ENCODE data around the gene STEAP1B.

Gene STEAP1B

DNA sequence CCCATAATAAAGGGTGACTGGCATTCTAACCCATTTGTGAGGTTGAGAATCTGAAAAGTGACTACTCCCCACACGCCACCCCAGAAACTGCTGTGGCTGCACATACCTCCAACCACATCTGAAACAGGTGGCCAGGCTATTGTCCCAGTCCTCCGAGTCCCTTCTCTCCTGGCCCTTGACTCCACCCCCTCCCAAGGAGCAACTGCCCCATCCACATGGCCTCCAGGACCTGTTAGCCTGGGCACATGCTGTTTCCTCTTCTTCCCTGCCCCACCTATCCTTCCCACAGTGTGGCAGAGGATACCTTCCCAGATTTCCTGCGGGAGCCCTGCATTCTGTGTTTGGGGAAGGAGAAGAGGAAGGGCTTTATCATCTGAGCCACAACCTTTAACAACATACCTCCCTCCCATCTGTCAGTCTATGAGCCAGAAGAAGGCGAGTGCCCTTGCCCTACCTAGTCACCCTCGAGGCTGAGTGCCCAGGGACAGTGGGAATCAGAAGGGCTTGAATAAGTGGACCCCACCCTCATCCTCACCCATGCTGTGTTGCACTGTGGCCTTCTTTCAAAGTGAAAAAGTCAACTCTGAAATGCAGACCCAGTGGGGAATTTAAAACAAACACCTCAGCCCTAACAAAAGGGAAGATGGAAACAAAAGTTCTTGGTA lies 11.9 kb downstream of the STEAP1B start:
- no peak for DNase-seq (ENCODE audit: low read depth)

DNA sequence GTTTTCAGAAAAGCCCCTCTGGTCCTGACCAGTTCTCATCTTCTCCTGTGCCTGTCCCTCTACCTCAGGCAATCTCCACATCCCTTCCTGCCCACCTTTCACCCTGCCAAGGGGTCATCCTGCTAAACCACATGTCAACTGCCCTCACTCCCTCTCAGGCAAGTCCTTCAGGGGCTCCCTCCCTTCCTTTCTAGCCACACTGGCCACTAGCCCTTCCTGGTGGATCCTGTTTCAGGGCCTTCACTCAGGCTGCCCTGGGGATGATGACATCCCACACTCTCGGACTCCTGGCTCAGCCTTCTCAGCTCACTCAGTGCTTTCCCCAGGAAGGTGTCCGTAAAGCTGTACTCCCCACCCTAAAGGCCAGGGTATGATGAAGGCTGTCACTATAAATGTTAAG lies 13.4 kb downstream of the STEAP1B start:
- TF ChIP-seq, protein P1, sequence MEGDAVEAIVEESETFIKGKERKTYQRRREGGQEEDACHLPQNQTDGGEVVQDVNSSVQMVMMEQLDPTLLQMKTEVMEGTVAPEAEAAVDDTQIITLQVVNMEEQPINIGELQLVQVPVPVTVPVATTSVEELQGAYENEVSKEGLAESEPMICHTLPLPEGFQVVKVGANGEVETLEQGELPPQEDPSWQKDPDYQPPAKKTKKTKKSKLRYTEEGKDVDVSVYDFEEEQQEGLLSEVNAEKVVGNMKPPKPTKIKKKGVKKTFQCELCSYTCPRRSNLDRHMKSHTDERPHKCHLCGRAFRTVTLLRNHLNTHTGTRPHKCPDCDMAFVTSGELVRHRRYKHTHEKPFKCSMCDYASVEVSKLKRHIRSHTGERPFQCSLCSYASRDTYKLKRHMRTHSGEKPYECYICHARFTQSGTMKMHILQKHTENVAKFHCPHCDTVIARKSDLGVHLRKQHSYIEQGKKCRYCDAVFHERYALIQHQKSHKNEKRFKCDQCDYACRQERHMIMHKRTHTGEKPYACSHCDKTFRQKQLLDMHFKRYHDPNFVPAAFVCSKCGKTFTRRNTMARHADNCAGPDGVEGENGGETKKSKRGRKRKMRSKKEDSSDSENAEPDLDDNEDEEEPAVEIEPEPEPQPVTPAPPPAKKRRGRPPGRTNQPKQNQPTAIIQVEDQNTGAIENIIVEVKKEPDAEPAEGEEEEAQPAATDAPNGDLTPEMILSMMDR (IDR thresholded peaks at IDR 0.05; ENCODE audit: low read depth, low read length, missing control alignments): no peak
- no peak for DNase-seq (ENCODE audit: low read depth)
- in situ Hi-C loops (cut with HindIII; ENCODE audit: low sequenced_read_pairs): loop anchor here (10.0 kb wide), 1 partner anchor 372 kb away; no protein-coding TSS in a partner anchor
- H3K4me3 ChIP-seq (ENCODE audit: low read depth, low read length): no peak overlapping the region

More for the DNA sequence above, 11.9 kb downstream of the STEAP1B start:
- TF ChIP-seq, protein P1 (IDR thresholded peaks at IDR 0.05; ENCODE audit: low read depth, low read length, missing control alignments): no peak
- no peak overlapping the region for H3K4me3 ChIP-seq (ENCODE audit: low read depth, low read length)
- in situ Hi-C loops (cut with HindIII; ENCODE audit: low sequenced_read_pairs): loop anchor here (10.0 kb wide), 1 partner anchor 373 kb away; no protein-coding TSS in a partner anchor

DNA sequence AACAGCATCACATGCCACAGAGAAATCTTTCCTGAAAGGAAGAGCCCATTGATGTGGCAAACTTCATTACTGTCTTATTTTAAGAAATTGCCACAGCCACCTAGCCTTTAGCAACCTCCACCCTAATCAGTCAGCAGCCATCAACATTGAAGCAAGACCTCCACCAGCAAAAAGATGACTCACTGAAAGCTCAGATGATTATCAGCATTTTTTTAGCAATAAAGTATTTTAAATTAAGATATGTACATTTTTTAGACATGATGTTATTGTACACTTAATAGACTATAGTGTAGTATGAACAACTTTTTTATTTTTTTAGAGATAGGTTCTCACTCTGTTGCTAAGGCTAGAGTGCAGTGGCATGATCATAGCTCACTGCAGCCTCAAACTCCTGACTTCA lies 14.8 kb downstream of the STEAP1B start:
- H3K4me3 ChIP-seq (ENCODE audit: low read depth, low read length): no peak overlapping the region
- TF ChIP-seq, protein P1 (IDR thresholded peaks at IDR 0.05; ENCODE audit: low read depth, low read length, missing control alignments): no peak
- no peak for DNase-seq (ENCODE audit: low read depth)
- in situ Hi-C loops (cut with HindIII; ENCODE audit: low sequenced_read_pairs): loop anchor here (10.0 kb wide), 1 partner anchor 370 kb away; no protein-coding TSS in a partner anchor

DNA sequence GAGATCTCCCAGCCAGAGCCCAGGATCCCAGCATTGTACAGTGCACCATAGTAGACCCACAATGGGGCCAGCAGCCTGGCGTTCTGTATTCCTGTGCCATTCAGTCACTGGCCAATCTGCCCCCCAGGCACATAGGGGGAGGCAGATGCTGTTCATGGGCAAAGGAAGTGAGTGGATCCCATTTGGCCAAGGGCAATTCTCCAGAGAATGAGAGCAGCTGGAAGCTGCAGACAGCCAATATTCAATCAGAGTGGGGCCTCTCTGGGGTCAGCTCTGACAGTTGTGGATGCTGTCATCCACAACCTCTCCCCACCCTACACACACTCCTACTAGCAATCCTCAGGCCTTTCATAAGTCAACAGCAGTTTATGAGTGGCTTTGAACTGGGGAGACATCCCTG lies 17.5 kb downstream of the STEAP1B start:
- TF ChIP-seq, protein P1 (IDR thresholded peaks at IDR 0.05; ENCODE audit: low read depth, low read length, missing control alignments): no peak
- in situ Hi-C loops (cut with HindIII; ENCODE audit: low sequenced_read_pairs): loop anchor here (10.0 kb wide), 1 partner anchor 368 kb away; no protein-coding TSS in a partner anchor
- no peak overlapping the region for H3K4me3 ChIP-seq (ENCODE audit: low read depth, low read length)
- DNase-seq (ENCODE audit: low read depth): no peak

DNA sequence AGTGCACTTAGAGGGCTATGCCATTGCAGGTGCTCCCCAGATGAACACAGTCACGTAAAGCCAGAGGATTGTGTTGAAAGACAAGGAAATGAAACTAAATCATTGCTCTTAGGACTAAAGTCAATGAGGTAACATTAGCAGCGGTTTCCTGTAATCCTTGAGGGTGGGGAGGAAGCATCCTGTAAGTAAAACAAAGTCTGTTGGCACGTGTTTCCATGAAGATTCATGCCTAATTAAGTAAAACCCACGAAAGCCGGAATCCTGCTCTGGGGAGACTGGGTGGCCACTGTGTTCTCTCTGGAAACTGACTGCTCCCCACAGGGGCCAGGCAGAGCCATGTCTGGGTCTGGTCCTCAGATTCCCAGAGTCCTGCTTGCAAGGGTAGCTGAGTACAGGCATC lies 18.3 kb downstream of the STEAP1B start:
- no peak overlapping the region for H3K4me3 ChIP-seq (ENCODE audit: low read depth, low read length)
- TF ChIP-seq, protein P1 (IDR thresholded peaks at IDR 0.05; ENCODE audit: low read depth, low read length, missing control alignments): no peak
- peak; percentile 4 for DNase-seq (ENCODE audit: low read depth)
- in situ Hi-C loops (cut with HindIII; ENCODE audit: low sequenced_read_pairs): loop anchor here (10.0 kb wide), 1 partner anchor 367 kb away; no protein-coding TSS in a partner anchor

DNA sequence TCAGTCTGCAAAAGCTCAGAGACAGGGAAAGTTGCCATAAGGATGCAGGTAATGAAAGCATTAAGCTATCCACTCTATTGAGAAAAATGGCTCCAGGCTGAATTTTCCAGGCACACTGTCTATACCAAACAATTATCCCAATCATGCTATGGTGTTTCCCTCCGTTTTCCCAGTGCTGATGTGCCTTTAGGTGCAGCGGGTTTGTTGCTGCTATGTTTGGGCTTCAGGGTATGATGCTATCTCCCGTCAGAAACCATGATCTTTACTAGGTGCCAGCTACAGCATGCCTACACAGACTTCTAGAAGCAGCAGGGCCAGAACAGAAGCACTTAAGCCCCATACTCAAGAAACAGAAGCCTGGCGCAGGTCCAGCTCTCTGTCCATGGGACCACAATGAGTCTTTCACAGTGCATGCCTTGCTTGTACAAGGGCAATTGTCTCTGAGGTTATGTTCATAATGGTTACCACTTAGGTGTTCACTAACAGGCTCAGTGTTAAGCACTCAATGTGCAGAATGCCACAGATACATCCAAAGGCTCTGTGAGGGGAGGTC lies 19.4 kb downstream of the STEAP1B start:
- in situ Hi-C loops (cut with HindIII; ENCODE audit: low sequenced_read_pairs): loop anchor here (10.0 kb wide), 1 partner anchor 366 kb away; no protein-coding TSS in a partner anchor
- DNase-seq (ENCODE audit: low read depth): no peak
- no peak overlapping the region for H3K4me3 ChIP-seq (ENCODE audit: low read depth, low read length)
- TF ChIP-seq, protein P1 (IDR thresholded peaks at IDR 0.05; ENCODE audit: low read depth, low read length, missing control alignments): no peak
